ENCODE results near the gene STBD1. TPM values are rescaled to one million over a fixed set of nuclear protein-coding genes. Genes with fewer than 3 reads are reported as not detected.
"Not testable (repeated sequence)": the region's sequence is repeated elsewhere in the genome, so short reads cannot be mapped to it uniquely, and the experiment has no call there.

Gene STBD1
- total RNA-seq, 4 donors from 2014 or later: 2.3 to 11.1 (median 6.7) TPM

- no peak for TF ChIP-seq CTCF (IDR thresholded peaks at IDR 0.05)
- no peak for TF ChIP-seq EP300 (IDR thresholded peaks at IDR 0.05)
- TF ChIP-seq POLR2A (IDR thresholded peaks at IDR 0.05): no peak
- H3K9me3 ChIP-seq: peaks cover 0 to 13% (median 0%) of the 10 kb centered on the region in 4 donors
- no peak for DNase-seq (ENCODE audit: low spot score in 2 of 2)
- H3K4me1 ChIP-seq: no peaks in the 10 kb centered on the region
- no peaks in the 10 kb centered on the region for H3K27me3 ChIP-seq
- H3K27ac ChIP-seq: no peak overlapping the region
- WGBS, 2 donors: 67 to 68% methylated on average over 6 of the region's 6 CpGs
- no peak overlapping the region for H3K4me3 ChIP-seq
- no peaks in the 10 kb centered on the region for H3K36me3 ChIP-seq
These were observed 23.4 kb upstream of the STBD1 start for GRCh38 chr4:76282941-76283689.

GRCh38 chr4:76283900-76284299 lies 22.6 kb upstream of the STBD1 start:
- WGBS, 2 donors: 71 to 72% methylated on average over 4 of the region's 4 CpGs

GRCh38 chr4:76287811-76288210 lies 18.7 kb upstream of the STBD1 start:
- peaks cover 0 to 13% (median 0%) of the 10 kb centered on the region in 4 donors for H3K9me3 ChIP-seq
- not testable (repeated sequence) for H3K4me3 ChIP-seq; DNase-seq (ENCODE audit: low spot score in 2 of 2); H3K36me3 ChIP-seq; H3K4me1 ChIP-seq; H3K27ac ChIP-seq; H3K27me3 ChIP-seq
- WGBS, 2 donors: 79 to 83% methylated on average over 3 of the region's 3 CpGs

More at GRCh38 chr4:76283900-76284299, 22.6 kb upstream of the STBD1 start:
- H3K9me3 ChIP-seq: peaks cover 0 to 13% (median 0%) of the 10 kb centered on the region in 4 donors
- TF ChIP-seq CTCF (IDR thresholded peaks at IDR 0.05): no peak
- no peak for TF ChIP-seq POLR2A (IDR thresholded peaks at IDR 0.05)
- no peak for TF ChIP-seq EP300 (IDR thresholded peaks at IDR 0.05)
- no peaks in the 10 kb centered on the region for H3K4me1 ChIP-seq
- DNase-seq (ENCODE audit: low spot score in 2 of 2): no peak
- no peak overlapping the region for H3K4me3 ChIP-seq
- no peaks in the 10 kb centered on the region for H3K36me3 ChIP-seq
- H3K27ac ChIP-seq: no peak overlapping the region
- H3K27me3 ChIP-seq: no peaks in the 10 kb centered on the region

GRCh38 chr4:76292730-76293129 lies 13.8 kb upstream of the STBD1 start:
- no peak overlapping the region for H3K27ac ChIP-seq
- H3K4me3 ChIP-seq: no peak overlapping the region
- H3K9me3 ChIP-seq: peaks cover 0 to 16% (median 0%) of the 10 kb centered on the region in 4 donors
- no peaks in the 10 kb centered on the region for H3K27me3 ChIP-seq
- H3K36me3 ChIP-seq: no peaks in the 10 kb centered on the region
- H3K4me1 ChIP-seq: no peaks in the 10 kb centered on the region
- WGBS, 2 donors: 74 to 89% methylated on average over 3 of the region's 3 CpGs
- no peak for DNase-seq (ENCODE audit: low spot score in 2 of 2)
- TF ChIP-seq POLR2A (IDR thresholded peaks at IDR 0.05) (no peak), EP300 (IDR thresholded peaks at IDR 0.05) (no peak), CTCF (IDR thresholded peaks at IDR 0.05) (no peak)

GRCh38 chr4:76293772-76294171 lies 12.8 kb upstream of the STBD1 start:
- Histone ChIP-seq H3K36me3 (no peaks in the 10 kb centered on the region), H3K27ac (no peak overlapping the region), H3K4me1 (no peaks in the 10 kb centered on the region), H3K9me3 (peaks cover 0 to 18% (median 0%) of the 10 kb centered on the region in 4 donors), H3K4me3 (no peak overlapping the region), H3K27me3 (no peaks in the 10 kb centered on the region)
- DNase-seq (ENCODE audit: low spot score in 2 of 2): no peak
- WGBS, 2 donors: 70 to 78% methylated on average over 2 of the region's 2 CpGs
- TF ChIP-seq CTCF (IDR thresholded peaks at IDR 0.05) (no peak), POLR2A (IDR thresholded peaks at IDR 0.05) (no peak)

Measured in tibial nerve (tissue), 4 donors.